ENCODE measurements around the gene CCDC32. TPM values are rescaled to one million over a fixed set of nuclear protein-coding genes. Genes with fewer than 3 reads are reported as not detected.
A peak's percentile ranks its signal among the peaks of the same experiment; 100 is the strongest.
"Not testable (repeated sequence)": the region's sequence is repeated elsewhere in the genome, so short reads cannot be mapped to it uniquely, and the experiment has no call there.

Gene CCDC32
- total RNA-seq, 4 donors from 2014 or later, result 21.6 to 43.9 (median 33.0) TPM

DNA sequence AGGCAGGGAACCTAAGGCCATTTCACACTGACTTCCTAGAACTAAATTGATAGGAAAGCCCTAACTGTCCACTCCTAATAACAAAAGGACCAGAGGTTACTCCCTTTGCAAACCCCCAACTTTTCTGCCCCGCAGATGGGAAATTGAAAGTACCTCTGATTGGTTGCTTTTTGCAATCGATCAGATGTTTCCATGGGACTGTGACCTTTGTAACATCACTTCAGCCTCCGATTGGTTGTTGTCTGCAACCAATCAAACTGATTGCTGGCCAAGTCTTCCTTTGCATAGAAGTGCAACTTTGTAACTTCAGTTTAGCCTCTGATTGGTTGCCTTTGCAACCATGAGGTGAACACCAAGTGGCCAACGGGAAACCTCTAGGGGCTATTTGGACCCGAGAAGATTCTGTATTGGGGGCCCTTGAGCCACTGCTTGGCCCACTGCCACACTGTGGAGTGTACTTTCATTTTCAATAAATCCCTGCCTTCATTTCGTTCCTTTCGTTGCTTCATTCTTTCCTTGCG lies 17.9 kb upstream of the CCDC32 start:
- no peak for DNase-seq (ENCODE audit: low spot score in 2 of 2)
- 62 to 64% methylated on average over 8 of the region's 8 CpGs for WGBS, 2 donors
- Histone ChIP-seq H3K4me3 (peak overlapping the region; percentile 4 to 46 (median 12)), H3K4me1 (no peaks in the 10 kb centered on the region), H3K27me3 (no peaks in the 10 kb centered on the region), H3K9me3 (no peaks in the 10 kb centered on the region), H3K36me3 (no peaks in the 10 kb centered on the region), H3K27ac (no peak overlapping the region)
- TF ChIP-seq, protein P1, sequence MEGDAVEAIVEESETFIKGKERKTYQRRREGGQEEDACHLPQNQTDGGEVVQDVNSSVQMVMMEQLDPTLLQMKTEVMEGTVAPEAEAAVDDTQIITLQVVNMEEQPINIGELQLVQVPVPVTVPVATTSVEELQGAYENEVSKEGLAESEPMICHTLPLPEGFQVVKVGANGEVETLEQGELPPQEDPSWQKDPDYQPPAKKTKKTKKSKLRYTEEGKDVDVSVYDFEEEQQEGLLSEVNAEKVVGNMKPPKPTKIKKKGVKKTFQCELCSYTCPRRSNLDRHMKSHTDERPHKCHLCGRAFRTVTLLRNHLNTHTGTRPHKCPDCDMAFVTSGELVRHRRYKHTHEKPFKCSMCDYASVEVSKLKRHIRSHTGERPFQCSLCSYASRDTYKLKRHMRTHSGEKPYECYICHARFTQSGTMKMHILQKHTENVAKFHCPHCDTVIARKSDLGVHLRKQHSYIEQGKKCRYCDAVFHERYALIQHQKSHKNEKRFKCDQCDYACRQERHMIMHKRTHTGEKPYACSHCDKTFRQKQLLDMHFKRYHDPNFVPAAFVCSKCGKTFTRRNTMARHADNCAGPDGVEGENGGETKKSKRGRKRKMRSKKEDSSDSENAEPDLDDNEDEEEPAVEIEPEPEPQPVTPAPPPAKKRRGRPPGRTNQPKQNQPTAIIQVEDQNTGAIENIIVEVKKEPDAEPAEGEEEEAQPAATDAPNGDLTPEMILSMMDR (IDR thresholded peaks at IDR 0.05), result no peak
- TF ChIP-seq EP300 (IDR thresholded peaks at IDR 0.05) (no peak), POLR2A (IDR thresholded peaks at IDR 0.05) (no peak)

DNA sequence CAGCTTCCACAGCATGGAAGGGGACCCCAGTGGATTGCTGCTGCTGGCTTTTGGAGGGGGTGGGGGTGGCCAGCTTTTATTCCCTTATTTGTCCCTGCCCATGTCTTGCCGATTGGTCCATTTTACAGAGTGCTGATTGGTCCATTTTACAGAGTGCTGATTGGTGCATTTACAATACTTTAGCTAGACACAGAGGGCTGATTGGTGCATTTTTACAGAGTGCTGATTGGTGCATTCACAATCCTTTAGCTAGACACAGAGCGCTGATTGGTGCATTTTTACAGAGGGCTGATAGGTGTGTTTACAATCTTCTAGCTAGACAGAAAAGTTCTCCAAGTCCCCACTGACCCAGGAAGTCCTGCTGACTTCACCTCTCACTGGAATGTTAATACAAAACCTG lies 17.0 kb upstream of the CCDC32 start:
- not testable (repeated sequence) for H3K27me3 ChIP-seq; H3K27ac ChIP-seq; H3K4me3 ChIP-seq; DNase-seq (ENCODE audit: low spot score in 2 of 2); H3K9me3 ChIP-seq; H3K4me1 ChIP-seq; H3K36me3 ChIP-seq
- 43 to 63% methylated on average over 2 of the region's 2 CpGs for WGBS, 2 donors

DNA sequence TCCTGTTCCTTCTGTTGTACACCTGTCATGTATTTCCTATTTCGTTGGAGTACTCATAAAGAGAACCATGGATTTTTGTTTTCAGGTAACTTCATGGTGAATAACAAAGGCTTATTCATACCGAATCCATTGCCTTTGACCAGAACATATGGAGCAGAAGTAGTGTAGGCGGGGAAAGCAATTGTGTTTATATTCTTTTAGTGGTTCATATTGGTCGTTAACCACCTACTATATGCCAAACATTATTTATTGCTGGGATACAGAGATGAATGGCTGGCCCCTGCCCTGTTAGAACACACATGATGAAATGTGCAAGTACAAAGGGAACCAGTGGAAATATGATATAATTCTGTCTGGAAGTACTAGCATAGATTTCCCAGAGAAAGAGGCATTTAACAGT lies 14.1 kb upstream of the CCDC32 start:
- no peaks in the 10 kb centered on the region for H3K4me1 ChIP-seq
- H3K27ac ChIP-seq, result no peak overlapping the region
- H3K9me3 ChIP-seq, result no peaks in the 10 kb centered on the region
- peaks cover 0 to 13% (median 5%) of the 10 kb centered on the region in 3 donors for H3K36me3 ChIP-seq
- 37 to 51% methylated on average over 4 of the region's 4 CpGs for WGBS, 2 donors
- DNase-seq (ENCODE audit: low spot score in 2 of 2), result no peak
- H3K27me3 ChIP-seq, result no peaks in the 10 kb centered on the region
- no peak overlapping the region for H3K4me3 ChIP-seq
- no peak for TF ChIP-seq EP300 (IDR thresholded peaks at IDR 0.05)
- no peak for TF ChIP-seq POLR2A (IDR thresholded peaks at IDR 0.05)
- TF ChIP-seq, protein P1 (IDR thresholded peaks at IDR 0.05), result no peak

DNA sequence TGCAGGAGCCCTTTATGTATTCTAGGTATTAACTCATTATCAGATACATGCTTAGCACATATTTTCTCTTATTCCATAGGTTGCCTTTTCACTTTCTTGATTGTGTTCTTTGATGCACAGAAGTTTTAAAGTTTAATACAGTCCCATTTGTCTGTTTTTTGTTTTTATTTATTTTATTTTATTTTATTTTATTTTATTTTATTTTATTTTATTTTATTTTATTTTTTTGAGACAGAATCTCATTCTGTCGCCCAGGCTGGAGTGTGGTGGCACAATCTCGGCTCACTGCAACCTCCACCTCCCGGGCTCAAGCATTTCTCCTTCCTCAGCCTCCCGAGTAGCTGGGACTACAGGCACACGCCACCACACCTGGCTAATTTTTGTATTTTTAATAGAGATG lies 12.1 kb upstream of the CCDC32 start:
- not testable (repeated sequence) for H3K4me3 ChIP-seq; H3K27me3 ChIP-seq; H3K9me3 ChIP-seq; DNase-seq (ENCODE audit: low spot score in 2 of 2); H3K27ac ChIP-seq; H3K4me1 ChIP-seq
- peaks cover 0 to 30% (median 5%) of the 10 kb centered on the region in 3 donors for H3K36me3 ChIP-seq
- WGBS, 2 donors, result 94 to 97% methylated on average over 5 of the region's 5 CpGs

DNA sequence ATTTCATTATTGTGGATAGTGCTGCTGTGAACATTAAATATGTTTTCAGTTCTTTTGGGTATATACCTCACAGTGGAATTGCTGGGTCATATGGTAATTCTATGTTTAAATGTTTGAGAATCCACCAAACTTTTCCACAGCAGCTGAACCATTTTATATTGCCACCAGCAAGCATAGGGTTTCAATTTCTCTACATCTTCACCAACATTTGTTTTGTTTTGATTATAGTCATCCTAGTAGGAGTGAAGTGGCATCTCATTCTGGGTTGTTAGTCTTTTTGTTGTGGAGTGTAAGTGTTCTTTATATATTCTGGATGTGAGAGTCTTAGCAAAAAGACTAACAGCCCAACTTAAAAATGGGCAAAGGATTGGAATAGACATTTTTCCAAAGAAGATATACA lies 10.3 kb upstream of the CCDC32 start:
- TF ChIP-seq, protein P1 (IDR thresholded peaks at IDR 0.05), result no peak
- TF ChIP-seq EP300 (IDR thresholded peaks at IDR 0.05), result no peak
- TF ChIP-seq POLR2A (IDR thresholded peaks at IDR 0.05), result no peak
- no peak overlapping the region for H3K27ac ChIP-seq
- DNase-seq (ENCODE audit: low spot score in 2 of 2), result no peak
- peaks cover 0 to 37% (median 11%) of the 10 kb centered on the region in 3 donors for H3K36me3 ChIP-seq
- no peaks in the 10 kb centered on the region for H3K9me3 ChIP-seq
- H3K27me3 ChIP-seq, result no peaks in the 10 kb centered on the region
- H3K4me1 ChIP-seq, result peaks cover 0 to 14% (median 3%) of the 10 kb centered on the region in 4 donors
- no peak overlapping the region for H3K4me3 ChIP-seq

DNA sequence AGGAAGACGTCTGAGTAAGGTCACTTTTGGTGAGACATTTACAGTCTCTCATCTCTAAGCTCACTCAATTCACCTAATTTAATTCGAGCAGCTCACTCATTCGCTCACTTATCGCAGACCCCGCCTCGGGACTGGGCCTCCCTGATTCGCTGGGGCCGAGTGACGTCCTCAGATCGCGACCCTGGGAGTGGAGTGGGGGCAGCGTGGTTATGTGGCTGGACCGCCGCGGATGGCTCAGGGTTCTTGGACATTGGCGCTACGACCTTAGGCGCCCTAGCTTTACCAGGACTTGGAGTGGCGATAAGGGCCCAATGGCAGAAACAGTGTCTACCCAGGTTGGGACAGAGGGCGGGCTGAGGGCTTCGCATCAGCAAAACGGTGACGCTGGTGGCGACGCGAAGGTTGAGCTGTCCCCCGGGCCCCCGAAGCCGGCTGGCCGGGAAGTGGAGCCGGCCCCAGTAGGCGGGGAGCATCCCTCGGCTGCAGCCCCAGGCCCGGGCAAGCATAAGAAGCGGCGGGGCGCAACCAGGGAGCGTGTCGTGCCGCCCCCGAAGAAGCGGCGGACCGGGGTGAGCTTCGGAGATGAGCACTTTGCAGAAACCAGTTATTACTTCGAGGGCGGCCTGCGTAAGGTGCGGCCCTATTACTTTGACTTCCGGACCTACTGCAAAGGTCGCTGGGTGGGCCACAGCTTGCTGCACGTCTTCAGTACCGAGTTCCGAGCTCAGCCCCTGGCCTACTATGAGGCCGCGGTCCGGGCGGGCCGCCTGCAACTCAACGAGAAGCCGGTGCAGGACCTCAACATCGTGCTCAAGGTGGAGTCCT lies 4.5 kb upstream of the CCDC32 start, which contains the start of gene RPUSD2:
RPUSD2 (plus strand) TSS at position 171 of the 825 bp plus-strand sequence; CDS start at position 210, 39 bp downstream.
- Histone ChIP-seq H3K36me3 (peaks cover 0 to 29% (median 9%) of the 10 kb centered on the region in 3 donors), H3K27me3 (no peaks in the 10 kb centered on the region), H3K4me1 (peaks cover 0 to 31% (median 8%) of the 10 kb centered on the region in 4 donors), H3K9me3 (no peaks in the 10 kb centered on the region), H3K27ac (peak within 1 kb of the TSS; percentile 77 to 89 (median 86)), H3K4me3 (peak within 1 kb of the TSS; percentile 70 to 97 (median 83))
- WGBS, 2 donors, result 0 to 1% methylated on average over 38 to 62 of the region's 62 CpGs
- peak; percentile 87 to 95 for DNase-seq (ENCODE audit: low spot score in 2 of 2)
- peak; percentile 55 to 61 for TF ChIP-seq POLR2A (IDR thresholded peaks at IDR 0.05)
- TF ChIP-seq EP300 (IDR thresholded peaks at IDR 0.05), result peak; percentile 58 to 93
- TF ChIP-seq, protein P1 (IDR thresholded peaks at IDR 0.05), result no peak

All from tibial nerve (tissue), 4 donors.